ENCODE measurements around the gene FBXO31.
A peak's percentile ranks its signal among the peaks of the same experiment; 100 is the strongest.

Gene FBXO31

GRCh38 chr16:87416826-87417527, 33.4 kb upstream of the FBXO31 start:
- ATAC-seq (ENCODE audit: insufficient read depth, low read depth) (no peak), DNase-seq (no peak)
- Histone ChIP-seq H3K27ac (ENCODE audit: low read length) (no peak overlapping the region), H3K4me3 (ENCODE audit: low read depth in 1 of 2, low read length in 2 of 2) (no peak overlapping the region), H3K36me3 (ENCODE audit: insufficient read depth, low read length) (no peaks in the 10 kb centered on the region), H2AFZ (ENCODE audit: low read depth, low read length) (no peak overlapping the region), H3K4me2 (ENCODE audit: insufficient read depth, low read length) (no peak overlapping the region), H3K9me3 (ENCODE audit: insufficient read depth, low read length, severe bottlenecking) (no peaks in the 10 kb centered on the region), H3K9ac (ENCODE audit: low read depth, low read length) (no peak overlapping the region), H3K4me1 (ENCODE audit: insufficient read depth, low read length) (no peaks in the 10 kb centered on the region), H3K27me3 (ENCODE audit: insufficient read depth, low read length, poor library complexity) (no peaks in the 10 kb centered on the region), H3K79me2 (ENCODE audit: insufficient read depth, low read length) (no peaks in the 10 kb centered on the region), H4K20me1 (ENCODE audit: insufficient read depth, low read length) (0 out of 2 replicates have a peak, but pooled peaks cover 3% of the 10 kb centered on the region)
- TF ChIP-seq EZH2 (IDR thresholded peaks at IDR 0.05; ENCODE audit: borderline replicate concordance, low read depth, low read length, severe bottlenecking) (no peak), CTCF (IDR thresholded peaks at IDR 0.05; ENCODE audit: borderline replicate concordance, extremely low read depth, low read length, poor library complexity, severe bottlenecking) (peak; percentile 58)

- H3K27ac ChIP-seq (ENCODE audit: low read length), result no peak overlapping the region
- H3K36me3 ChIP-seq (ENCODE audit: insufficient read depth, low read length), result no peaks in the 10 kb centered on the region
- no peaks in the 10 kb centered on the region for H3K4me1 ChIP-seq (ENCODE audit: insufficient read depth, low read length)
- no peak overlapping the region for H3K4me2 ChIP-seq (ENCODE audit: insufficient read depth, low read length)
- H4K20me1 ChIP-seq (ENCODE audit: insufficient read depth, low read length), result no peaks in the 10 kb centered on the region
- DNase-seq (no peak), ATAC-seq (ENCODE audit: insufficient read depth, low read depth) (no peak)
- H2AFZ ChIP-seq (ENCODE audit: low read depth, low read length), result no peak overlapping the region
- TF ChIP-seq EZH2 (IDR thresholded peaks at IDR 0.05; ENCODE audit: borderline replicate concordance, low read depth, low read length, severe bottlenecking) (no peak), CTCF (IDR thresholded peaks at IDR 0.05; ENCODE audit: borderline replicate concordance, extremely low read depth, low read length, poor library complexity, severe bottlenecking) (no peak)
- H3K9me3 ChIP-seq (ENCODE audit: insufficient read depth, low read length, severe bottlenecking), result no peaks in the 10 kb centered on the region
- H3K4me3 ChIP-seq (ENCODE audit: low read depth in 1 of 2, low read length in 2 of 2), result no peak overlapping the region
- H3K27me3 ChIP-seq (ENCODE audit: insufficient read depth, low read length, poor library complexity), result no peaks in the 10 kb centered on the region
- H3K9ac ChIP-seq (ENCODE audit: low read depth, low read length), result no peak overlapping the region
- no peaks in the 10 kb centered on the region for H3K79me2 ChIP-seq (ENCODE audit: insufficient read depth, low read length)
Measured at GRCh38 chr16:87415441-87415840, 31.9 kb upstream of the FBXO31 start.

- H3K4me1 ChIP-seq (ENCODE audit: insufficient read depth, low read length), result no peaks in the 10 kb centered on the region
- no peak overlapping the region for H3K4me2 ChIP-seq (ENCODE audit: insufficient read depth, low read length)
- H3K9me3 ChIP-seq (ENCODE audit: insufficient read depth, low read length, severe bottlenecking), result no peaks in the 10 kb centered on the region
- no peaks in the 10 kb centered on the region for H3K36me3 ChIP-seq (ENCODE audit: insufficient read depth, low read length)
- H3K27ac ChIP-seq (ENCODE audit: low read length), result no peak overlapping the region
- no peaks in the 10 kb centered on the region for H4K20me1 ChIP-seq (ENCODE audit: insufficient read depth, low read length)
- DNase-seq, result no peak
- H3K4me3 ChIP-seq (ENCODE audit: low read depth in 1 of 2, low read length in 2 of 2), result no peak overlapping the region
- H2AFZ ChIP-seq (ENCODE audit: low read depth, low read length), result no peak overlapping the region
- H3K27me3 ChIP-seq (ENCODE audit: insufficient read depth, low read length, poor library complexity), result no peaks in the 10 kb centered on the region
- H3K9ac ChIP-seq (ENCODE audit: low read depth, low read length), result no peak overlapping the region
- no peak for TF ChIP-seq EZH2 (IDR thresholded peaks at IDR 0.05; ENCODE audit: borderline replicate concordance, low read depth, low read length, severe bottlenecking)
- TF ChIP-seq CTCF (IDR thresholded peaks at IDR 0.05; ENCODE audit: borderline replicate concordance, extremely low read depth, low read length, poor library complexity, severe bottlenecking), result no peak
- ATAC-seq (ENCODE audit: insufficient read depth, low read depth), result no peak
- H3K79me2 ChIP-seq (ENCODE audit: insufficient read depth, low read length), result no peaks in the 10 kb centered on the region
Measured at GRCh38 chr16:87414251-87414680, 30.7 kb upstream of the FBXO31 start.
